ENCODE measurements around the gene KCNQ1.

The KCNQ1 gene

DNA sequence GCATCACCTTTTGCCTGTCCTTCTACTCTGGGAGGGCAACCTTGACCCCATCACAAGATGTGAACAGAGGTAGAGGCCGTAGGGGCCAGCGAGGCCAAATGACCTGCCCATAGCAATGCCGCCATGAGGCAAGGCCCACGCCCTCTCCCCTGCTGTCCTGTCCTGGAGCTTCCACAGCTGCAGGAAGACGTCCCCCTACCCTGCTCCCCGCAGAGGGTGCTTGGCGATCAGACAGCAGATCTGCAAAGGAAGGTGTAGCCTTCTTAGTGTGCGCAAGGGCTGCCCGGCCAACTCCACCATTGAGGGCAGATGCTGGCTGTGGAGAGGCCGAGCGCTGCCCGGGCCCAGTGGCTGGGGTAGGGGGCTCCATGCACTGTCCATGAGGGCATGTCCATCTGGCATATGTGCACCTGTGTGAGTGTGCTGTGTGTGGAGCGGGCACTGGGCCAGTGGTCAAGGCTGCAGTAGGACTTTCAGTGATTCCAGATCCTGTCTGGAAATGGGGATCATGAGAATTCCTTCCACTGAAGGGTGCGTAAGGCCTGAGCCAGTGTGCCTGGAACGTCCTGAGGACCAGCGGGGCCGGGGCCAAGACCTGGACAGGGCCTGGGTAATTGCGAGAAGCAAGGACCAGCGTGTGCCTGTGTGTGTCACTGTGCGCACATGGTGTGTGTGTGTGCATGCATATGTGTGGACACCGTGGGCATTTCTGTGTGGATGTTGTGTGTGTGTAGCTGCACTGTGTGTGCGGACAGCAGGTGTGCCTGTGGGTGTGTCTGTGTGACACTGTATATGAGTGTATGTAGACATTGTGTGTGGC is 11.5 kb upstream of the KCNQ1 start:
- DNase-seq (ENCODE audit: insufficient read length, low spot score) (no peak), FAIRE-seq (no peak)
- TF ChIP-seq CTCF (IDR thresholded peaks at IDR 0.05; ENCODE audit: insufficient read depth, missing control alignments) = no peak

DNA sequence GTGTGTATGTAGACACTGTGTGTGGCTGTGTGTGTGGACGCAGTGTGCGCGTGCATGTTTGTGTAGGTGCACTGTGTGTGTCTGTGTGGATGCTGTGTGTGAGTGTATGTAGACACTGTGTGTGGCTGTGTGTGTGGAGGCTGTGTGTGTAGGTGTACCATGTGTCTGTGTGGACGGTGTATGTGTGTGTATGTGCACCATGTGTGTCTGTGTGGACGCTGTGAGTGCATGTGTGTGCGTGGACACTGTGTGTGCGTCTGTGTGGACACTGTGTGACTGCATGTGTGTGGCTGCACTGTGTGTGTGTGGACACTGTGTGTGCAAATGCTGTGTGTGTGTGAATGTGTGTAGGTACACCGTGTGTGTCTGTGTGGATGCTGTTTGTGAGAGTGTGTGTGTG is 10.8 kb upstream of the KCNQ1 start:
- TF ChIP-seq CTCF (IDR thresholded peaks at IDR 0.05; ENCODE audit: insufficient read depth, missing control alignments) = no peak
- FAIRE-seq (no peak), DNase-seq (ENCODE audit: insufficient read length, low spot score) (no peak)

- no peak for FAIRE-seq
- no peak for DNase-seq (ENCODE audit: insufficient read length, low spot score)
- no peak for TF ChIP-seq CTCF (IDR thresholded peaks at IDR 0.05; ENCODE audit: insufficient read depth, missing control alignments)
These were observed 10.1 kb upstream of the KCNQ1 start for GRCh38 chr11:2434506-2435255.

GRCh38 chr11:2435288-2436012 is 9.4 kb upstream of the KCNQ1 start:
- DNase-seq (ENCODE audit: insufficient read length, low spot score) (no peak), FAIRE-seq (no peak)
- TF ChIP-seq CTCF (IDR thresholded peaks at IDR 0.05; ENCODE audit: insufficient read depth, missing control alignments) = no peak

DNA sequence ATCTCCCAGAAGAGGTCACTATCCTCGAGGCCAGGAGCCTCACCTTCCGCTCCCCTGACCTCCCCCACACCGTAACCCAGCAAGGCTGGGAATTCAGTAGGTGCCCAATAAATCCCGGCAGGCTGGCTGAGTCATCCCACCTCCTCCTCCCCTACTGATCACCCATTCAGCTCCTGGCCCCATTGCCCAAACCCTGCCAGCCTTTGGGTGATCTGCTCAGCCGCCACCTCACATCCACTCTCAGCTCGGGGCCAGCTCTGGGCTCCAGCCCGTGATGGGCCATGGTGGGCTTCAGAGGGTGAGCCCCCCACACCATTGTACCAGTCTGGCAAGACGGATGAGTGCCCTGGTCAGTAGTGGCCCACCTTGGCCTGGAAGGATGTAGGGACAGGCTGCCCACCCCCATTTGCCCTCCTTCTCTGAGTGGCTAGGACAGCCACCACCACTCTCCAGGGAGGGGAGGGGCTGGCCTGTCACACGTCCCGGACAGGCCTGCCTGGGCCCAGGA is 8.7 kb upstream of the KCNQ1 start:
- TF ChIP-seq CTCF (IDR thresholded peaks at IDR 0.05; ENCODE audit: insufficient read depth, missing control alignments) = no peak
- no peak for FAIRE-seq
- DNase-seq (ENCODE audit: insufficient read length, low spot score) = no peak

GRCh38 chr11:2436521-2437031 is 8.2 kb upstream of the KCNQ1 start:
- no peak for TF ChIP-seq CTCF (IDR thresholded peaks at IDR 0.05; ENCODE audit: insufficient read depth, missing control alignments)
- DNase-seq (ENCODE audit: insufficient read length, low spot score) (no peak), FAIRE-seq (no peak)
